HepG2 (cell line): Measurements from ENCODE around the gene SP6. TPM values are rescaled to one million over a fixed set of nuclear protein-coding genes. Genes with fewer than 3 reads are reported as not detected.

Experiments
- BRCA1 ChIP-seq: sonication (generic); formaldehyde crosslinking; IDR thresholded peaks from 2 replicates; pipeline ENCODE4 v1.4.0; 2020; ENCODE audit warnings: missing genetic modification reagents
- CCAR2 ChIP-seq: fragments of 200-400 bp; formaldehyde crosslinking; optimal IDR thresholded peaks from 2 replicates; pipeline ENCODE3; 2018; ENCODE audit warnings: low read depth, mild to moderate bottlenecking, low read length, moderate library complexity
- FOXA1 ChIP-seq, 2 experiments: fragments of 450-650 bp in 1 of 2; sonication (generic) in 1 of 2; formaldehyde crosslinking in 1 of 2; IDR thresholded peaks; 2 replicates each; pipeline versions ENCODE4 v1.4.0 to v1.6.1; 2016 to 2020; ENCODE audit warnings: missing genetic modification reagents in 1 of 2
- FOXK1 ChIP-seq: sonication (generic); formaldehyde crosslinking; IDR thresholded peaks from 2 replicates; pipeline ENCODE4 v1.4.0; 2020; ENCODE audit warnings: low read depth, missing genetic modification reagents, borderline replicate concordance
- HDAC2 ChIP-seq: sonication (generic); formaldehyde crosslinking; IDR thresholded peaks from 2 replicates; pipeline ENCODE4 v1.4.0; 2020; ENCODE audit warnings: missing genetic modification reagents
- KAT2B ChIP-seq: fragments of 150-350 bp; IDR thresholded peaks from 2 replicates; pipeline ENCODE4 v1.6.1; 2014; ENCODE audit warnings: low read depth, low read length, borderline replicate concordance
- MTA3 ChIP-seq: sonication (generic); formaldehyde crosslinking; IDR thresholded peaks from 2 replicates; pipeline ENCODE4 v1.4.0; 2020; ENCODE audit warnings: missing genetic modification reagents
- NFIB ChIP-seq: sonication (generic); formaldehyde crosslinking; IDR thresholded peaks from 2 replicates; pipeline ENCODE4 v1.9.0; 2021; ENCODE audit warnings: missing genetic modification reagents, mild to moderate bottlenecking, borderline replicate concordance
- SIN3A ChIP-seq: IDR thresholded peaks from 2 replicates; pipeline ENCODE4 v1.6.1; 2011; ENCODE audit warnings: low read depth, mild to moderate bottlenecking, control low read depth, low read length, borderline replicate concordance
- SP140L ChIP-seq: sonication (generic); formaldehyde crosslinking; IDR thresholded peaks from 2 replicates; pipeline ENCODE4 v1.4.0; 2020; ENCODE audit warnings: missing genetic modification reagents, borderline replicate concordance
- TBX2 ChIP-seq: sonication (generic); formaldehyde crosslinking; IDR thresholded peaks from 2 replicates; pipeline ENCODE4 v1.5.0; 2020; ENCODE audit warnings: missing genetic modification reagents, mild to moderate bottlenecking, borderline replicate concordance
- XRCC5 ChIP-seq: fragments of 200-400 bp; formaldehyde crosslinking; optimal IDR thresholded peaks from 2 replicates; pipeline ENCODE3; 2017; ENCODE audit warnings: mild to moderate bottlenecking, low read length
- ZNF138 ChIP-seq: sonication (generic); formaldehyde crosslinking; IDR thresholded peaks from 2 replicates; pipeline ENCODE4 v1.5.0; 2020; ENCODE audit warnings: mild to moderate bottlenecking, low read depth, missing genetic modification reagents
- ZNF232 ChIP-seq: sonication (generic); formaldehyde crosslinking; IDR thresholded peaks from 2 replicates; pipeline ENCODE4 v1.4.0; 2020; ENCODE audit warnings: missing genetic modification reagents, borderline replicate concordance
- ZNF660 ChIP-seq: sonication (generic); formaldehyde crosslinking; IDR thresholded peaks from 2 replicates; pipeline ENCODE4 v1.5.1; 2020; ENCODE audit warnings: mild to moderate bottlenecking, low read depth, missing genetic modification reagents, borderline replicate concordance
- ZNF670 ChIP-seq: sonication (generic); formaldehyde crosslinking; IDR thresholded peaks from 2 replicates; pipeline ENCODE4 v1.8.0; 2022; ENCODE audit warnings: mild to moderate bottlenecking, missing genetic modification reagents, borderline replicate concordance
- ZNF75D ChIP-seq: sonication (generic); formaldehyde crosslinking; IDR thresholded peaks from 2 replicates; pipeline ENCODE4 v1.8.1; 2023; ENCODE audit warnings: missing genetic modification reagents, mild to moderate bottlenecking, borderline replicate concordance
- polyA plus RNA-seq, 8 experiments: library from polyadenylated mRNA; depleted of rRNA in 3 of 8; stranded (reverse) in 7 of 8; unstranded in 1 of 8; fragments of >200 nt; fragmentation: Illumina TruSeq in 4 of 8; extraction: Trizol in 4 of 8; gene quantifications; 2 replicates each; pipeline versions ENCODE4 v1.2.1 to v1.2.3, GENCODE V29; 2011 to 2016; ENCODE audit warnings: low read depth in 4 of 8, missing spikeins in 1 of 8, mixed read lengths in 1 of 8; ENCODE audit not compliant: insufficient read depth in 1 of 8
- total RNA-seq, 5 experiments: library from RNA; depleted of rRNA; stranded (reverse); fragments of >200 nt; fragmentation: Illumina TruSeq; extraction: Trizol; gene quantifications; 2 replicates each; pipeline ENCODE4 v1.2.3, GENCODE V29; 2016; ENCODE audit warnings: low read depth in 1 of 5
- TF ChIP-seq, protein P1 (sequence below): sonication (generic); formaldehyde crosslinking; IDR thresholded peaks from 2 replicates; pipeline ENCODE4 v1.9.0; 2022; ENCODE audit warnings: missing genetic modification reagents, mild to moderate bottlenecking, borderline replicate concordance
- TF ChIP-seq, protein P2 (sequence below): IDR thresholded peaks from 2 replicates; pipeline ENCODE4 v1.6.1; 2016; ENCODE audit warnings: low read depth, control low read depth
- TF ChIP-seq, protein P3 (sequence below): sonication (generic); formaldehyde crosslinking; IDR thresholded peaks from 2 replicates; pipeline ENCODE4 v1.8.1; 2023; ENCODE audit warnings: missing genetic modification reagents, inconsistent platforms, borderline replicate concordance
- TF ChIP-seq, protein P4 (sequence below): sonication (generic); formaldehyde crosslinking; IDR thresholded peaks from 2 replicates; pipeline ENCODE4 v1.8.1; 2023; ENCODE audit warnings: missing genetic modification reagents, mild to moderate bottlenecking, borderline replicate concordance
- TF ChIP-seq, protein P5 (sequence below): sonication (generic); formaldehyde crosslinking; IDR thresholded peaks from 2 replicates; pipeline ENCODE4 v1.8.1; 2022; ENCODE audit warnings: mild to moderate bottlenecking, missing genetic modification reagents
- TF ChIP-seq, protein P6 (sequence below): fragments of 450-650 bp; IDR thresholded peaks from 2 replicates; pipeline ENCODE4 v1.6.1; 2016

SP6 gene
- total and polyA plus RNA-seq, 2 of the 13 experiments (the other 11 are each of a cell fraction or from before 2014, with no cell fraction given) = 0.07 TPM

DNA sequence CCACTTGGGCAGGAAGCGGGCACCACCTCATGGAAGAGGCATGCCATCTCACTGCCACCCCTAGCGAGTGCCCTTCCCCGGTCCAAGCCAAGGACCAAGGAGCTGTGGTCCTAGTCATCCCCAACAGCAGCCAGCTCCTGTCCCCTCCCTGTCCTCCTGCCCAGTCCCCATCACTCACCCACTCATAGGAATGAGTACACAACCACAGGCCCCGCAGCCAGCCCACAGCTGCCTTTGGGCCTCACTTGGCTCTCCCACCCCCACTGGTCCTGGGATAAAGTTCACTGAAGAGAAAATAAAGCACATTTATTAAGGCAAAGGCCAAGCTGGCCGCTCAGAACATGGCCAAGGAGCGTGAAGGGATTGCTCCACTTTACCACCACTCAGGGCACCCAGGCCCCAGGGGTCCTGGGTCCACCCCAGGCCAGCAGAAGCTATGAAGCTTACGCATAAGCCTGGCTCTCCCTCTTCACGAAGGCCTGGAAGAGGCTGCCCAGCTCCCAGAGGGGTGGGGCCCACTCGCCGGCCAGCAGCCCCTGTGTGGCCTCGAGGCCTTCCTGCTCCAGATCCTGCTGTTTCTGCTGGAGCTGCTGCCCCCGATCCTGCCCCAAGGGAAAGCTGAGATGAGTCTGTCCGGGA is 13.4 kb downstream of the SP6 start (continued):
- TF ChIP-seq, protein P1, sequence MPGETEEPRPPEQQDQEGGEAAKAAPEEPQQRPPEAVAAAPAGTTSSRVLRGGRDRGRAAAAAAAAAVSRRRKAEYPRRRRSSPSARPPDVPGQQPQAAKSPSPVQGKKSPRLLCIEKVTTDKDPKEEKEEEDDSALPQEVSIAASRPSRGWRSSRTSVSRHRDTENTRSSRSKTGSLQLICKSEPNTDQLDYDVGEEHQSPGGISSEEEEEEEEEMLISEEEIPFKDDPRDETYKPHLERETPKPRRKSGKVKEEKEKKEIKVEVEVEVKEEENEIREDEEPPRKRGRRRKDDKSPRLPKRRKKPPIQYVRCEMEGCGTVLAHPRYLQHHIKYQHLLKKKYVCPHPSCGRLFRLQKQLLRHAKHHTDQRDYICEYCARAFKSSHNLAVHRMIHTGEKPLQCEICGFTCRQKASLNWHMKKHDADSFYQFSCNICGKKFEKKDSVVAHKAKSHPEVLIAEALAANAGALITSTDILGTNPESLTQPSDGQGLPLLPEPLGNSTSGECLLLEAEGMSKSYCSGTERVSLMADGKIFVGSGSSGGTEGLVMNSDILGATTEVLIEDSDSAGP = no peak
- TF ChIP-seq KAT2B = no peak
- no peak for TF ChIP-seq HDAC2
- no peak for TF ChIP-seq FOXK1 (CRISPR knock-in tag)
- TF ChIP-seq FOXA1 (IDR thresholded peaks at IDR 0.05) = no peak
- TF ChIP-seq FOXA1 (CRISPR knock-in tag; IDR thresholded peaks at IDR 0.05) = peak; percentile 17; the same call in 1 of the 2 replicates
- TF ChIP-seq, protein P2, sequence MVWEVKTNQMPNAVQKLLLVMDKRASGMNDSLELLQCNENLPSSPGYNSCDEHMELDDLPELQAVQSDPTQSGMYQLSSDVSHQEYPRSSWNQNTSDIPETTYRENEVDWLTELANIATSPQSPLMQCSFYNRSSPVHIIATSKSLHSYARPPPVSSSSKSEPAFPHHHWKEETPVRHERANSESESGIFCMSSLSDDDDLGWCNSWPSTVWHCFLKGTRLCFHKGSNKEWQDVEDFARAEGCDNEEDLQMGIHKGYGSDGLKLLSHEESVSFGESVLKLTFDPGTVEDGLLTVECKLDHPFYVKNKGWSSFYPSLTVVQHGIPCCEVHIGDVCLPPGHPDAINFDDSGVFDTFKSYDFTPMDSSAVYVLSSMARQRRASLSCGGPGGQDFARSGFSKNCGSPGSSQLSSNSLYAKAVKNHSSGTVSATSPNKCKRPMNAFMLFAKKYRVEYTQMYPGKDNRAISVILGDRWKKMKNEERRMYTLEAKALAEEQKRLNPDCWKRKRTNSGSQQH (CRISPR knock-in tag) = no peak
- TF ChIP-seq ZNF232 = no peak
- no peak for TF ChIP-seq BRCA1
- TF ChIP-seq, protein P3, sequence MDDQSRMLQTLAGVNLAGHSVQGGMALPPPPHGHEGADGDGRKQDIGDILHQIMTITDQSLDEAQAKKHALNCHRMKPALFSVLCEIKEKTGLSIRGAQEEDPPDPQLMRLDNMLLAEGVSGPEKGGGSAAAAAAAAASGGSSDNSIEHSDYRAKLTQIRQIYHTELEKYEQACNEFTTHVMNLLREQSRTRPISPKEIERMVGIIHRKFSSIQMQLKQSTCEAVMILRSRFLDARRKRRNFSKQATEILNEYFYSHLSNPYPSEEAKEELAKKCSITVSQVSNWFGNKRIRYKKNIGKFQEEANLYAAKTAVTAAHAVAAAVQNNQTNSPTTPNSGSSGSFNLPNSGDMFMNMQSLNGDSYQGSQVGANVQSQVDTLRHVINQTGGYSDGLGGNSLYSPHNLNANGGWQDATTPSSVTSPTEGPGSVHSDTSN (CRISPR knock-in tag) = no peak
- TF ChIP-seq SP140L (CRISPR knock-in tag) = no peak
- TF ChIP-seq ZNF138 (CRISPR knock-in tag) = no peak
- no peak for TF ChIP-seq TBX2 (CRISPR knock-in tag)
- no peak for TF ChIP-seq ZNF670 (CRISPR knock-in tag)
- TF ChIP-seq SIN3A = no peak
- TF ChIP-seq XRCC5 = peak; percentile 30
- TF ChIP-seq, protein P4, sequence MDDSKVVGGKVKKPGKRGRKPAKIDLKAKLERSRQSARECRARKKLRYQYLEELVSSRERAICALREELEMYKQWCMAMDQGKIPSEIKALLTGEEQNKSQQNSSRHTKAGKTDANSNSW (CRISPR knock-in tag) = no peak
- TF ChIP-seq ZNF75D = no peak
- no peak for TF ChIP-seq CCAR2
- TF ChIP-seq MTA3 = no peak
- TF ChIP-seq, protein P5, sequence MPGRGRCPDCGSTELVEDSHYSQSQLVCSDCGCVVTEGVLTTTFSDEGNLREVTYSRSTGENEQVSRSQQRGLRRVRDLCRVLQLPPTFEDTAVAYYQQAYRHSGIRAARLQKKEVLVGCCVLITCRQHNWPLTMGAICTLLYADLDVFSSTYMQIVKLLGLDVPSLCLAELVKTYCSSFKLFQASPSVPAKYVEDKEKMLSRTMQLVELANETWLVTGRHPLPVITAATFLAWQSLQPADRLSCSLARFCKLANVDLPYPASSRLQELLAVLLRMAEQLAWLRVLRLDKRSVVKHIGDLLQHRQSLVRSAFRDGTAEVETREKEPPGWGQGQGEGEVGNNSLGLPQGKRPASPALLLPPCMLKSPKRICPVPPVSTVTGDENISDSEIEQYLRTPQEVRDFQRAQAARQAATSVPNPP (CRISPR knock-in tag) = no peak
- TF ChIP-seq, protein P6, sequence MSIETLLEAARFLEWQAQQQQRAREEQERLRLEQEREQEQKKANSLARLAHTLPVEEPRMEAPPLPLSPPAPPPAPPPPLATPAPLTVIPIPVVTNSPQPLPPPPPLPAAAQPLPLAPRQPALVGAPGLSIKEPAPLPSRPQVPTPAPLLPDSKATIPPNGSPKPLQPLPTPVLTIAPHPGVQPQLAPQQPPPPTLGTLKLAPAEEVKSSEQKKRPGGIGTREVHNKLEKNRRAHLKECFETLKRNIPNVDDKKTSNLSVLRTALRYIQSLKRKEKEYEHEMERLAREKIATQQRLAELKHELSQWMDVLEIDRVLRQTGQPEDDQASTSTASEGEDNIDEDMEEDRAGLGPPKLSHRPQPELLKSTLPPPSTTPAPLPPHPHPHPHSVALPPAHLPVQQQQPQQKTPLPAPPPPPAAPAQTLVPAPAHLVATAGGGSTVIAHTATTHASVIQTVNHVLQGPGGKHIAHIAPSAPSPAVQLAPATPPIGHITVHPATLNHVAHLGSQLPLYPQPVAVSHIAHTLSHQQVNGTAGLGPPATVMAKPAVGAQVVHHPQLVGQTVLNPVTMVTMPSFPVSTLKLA = no peak
- no peak for TF ChIP-seq NFIB
- TF ChIP-seq ZNF660 (CRISPR knock-in tag) = no peak
